Keratinocyte (primary cell): ENCODE measurements around the gene PPM1M. TPM values are rescaled to one million over a fixed set of nuclear protein-coding genes. Genes with fewer than 3 reads are reported as not detected.

Experiments used
- DNase-seq: peaks from one replicate; pipeline ENCODE4 v3.0.0-alpha.2; 2011; ENCODE audit warnings: low read depth, missing footprints, low spot score
- FAIRE-seq: peaks from 2 replicates; lab custom pipeline; 2011; peaks lifted over from hg19 to GRCh38; lab: Jason Lieb, UNC
- H2AFZ ChIP-seq: 2 replicates; pipeline ENCODE4 v1.6.0; 2012; ENCODE audit warnings: low read length, control low read depth, inconsistent platforms; ENCODE audit not compliant: control insufficient read depth
- H3K27ac ChIP-seq: 2 replicates; pipeline ENCODE4 v1.5.1; 2011; ENCODE audit warnings: low read length; ENCODE audit not compliant: control insufficient read depth, insufficient read depth
- H3K27me3 ChIP-seq: 3 replicates; pipeline ENCODE4 v1.6.0; 2011; ENCODE audit warnings: low read length; ENCODE audit not compliant: control insufficient read depth, insufficient read depth; ENCODE audit errors: extremely low read depth
- H3K36me3 ChIP-seq, 2 experiments: 2 replicates in 1 of 2; 3 replicates in 1 of 2; pipeline ENCODE4 v1.5.1; 2011; ENCODE audit warnings: low read length in 2 of 2, mild to moderate bottlenecking in 1 of 2; ENCODE audit not compliant: control insufficient read depth in 2 of 2, insufficient read depth in 2 of 2; ENCODE audit errors: extremely low read depth in 1 of 2
- H3K4me1 ChIP-seq: 3 replicates; pipeline ENCODE4 v1.5.1; 2011; ENCODE audit warnings: low read length; ENCODE audit not compliant: control insufficient read depth, insufficient read depth; ENCODE audit errors: extremely low read depth
- H3K4me2 ChIP-seq: 3 replicates; pipeline ENCODE4 v1.6.0; 2011; ENCODE audit warnings: low read depth, low read length; ENCODE audit not compliant: control insufficient read depth, insufficient read depth; ENCODE audit errors: extremely low read depth
- H3K4me3 ChIP-seq, 3 experiments: fragments of 200-600 bp in 1 of 3; sonication (generic) in 1 of 3; 2 replicates in 2 of 3; 3 replicates in 1 of 3; pipeline ENCODE4 v1.5.1; 2011 to 2016; ENCODE audit warnings: low read length in 3 of 3, mild to moderate bottlenecking in 3 of 3, control low read depth in 2 of 3, inconsistent platforms in 1 of 3, low read depth in 1 of 3, mixed read lengths in 1 of 3, mixed run types in 1 of 3, moderate library complexity in 1 of 3; ENCODE audit not compliant: control insufficient read depth in 2 of 3, insufficient read depth in 2 of 3; ENCODE audit errors: extremely low read depth in 1 of 3
- H3K79me2 ChIP-seq: 2 replicates; pipeline ENCODE4 v1.6.0; 2012; ENCODE audit warnings: low read length; ENCODE audit not compliant: control insufficient read depth, insufficient read depth
- H3K9ac ChIP-seq: 3 replicates; pipeline ENCODE4 v1.6.0; 2011; ENCODE audit warnings: low read length; ENCODE audit not compliant: control insufficient read depth, insufficient read depth; ENCODE audit errors: extremely low read depth
- H3K9me1 ChIP-seq: 3 replicates; pipeline ENCODE4 v1.6.0; 2011; ENCODE audit warnings: low read length; ENCODE audit not compliant: control insufficient read depth, insufficient read depth; ENCODE audit errors: extremely low read depth
- H3K9me3 ChIP-seq: 2 replicates; pipeline ENCODE4 v1.5.1; 2012; ENCODE audit warnings: low read depth, low read length; ENCODE audit not compliant: control insufficient read depth
- H4K20me1 ChIP-seq: 3 replicates; pipeline ENCODE4 v1.6.0; 2011; ENCODE audit warnings: low read length; ENCODE audit not compliant: control insufficient read depth, insufficient read depth; ENCODE audit errors: extremely low read depth
- EZH2 ChIP-seq: IDR thresholded peaks from one replicate; pipeline ENCODE4 v1.6.1; 2012; ENCODE audit warnings: inconsistent platforms, mild to moderate bottlenecking, low read length, moderate library complexity
- dilution Hi-C: fragments of 300-500 bp; cut with MboI; formaldehyde crosslinking; loops from one replicate; pipeline ENCODE4 v1.7.0; 2020; ENCODE audit warnings: low sequenced_read_pairs; ENCODE audit not compliant: extremely low pct_ligation_motif_present
- polyA plus RNA-seq, 5 experiments: library from polyadenylated mRNA; depleted of rRNA in 3 of 5; stranded (reverse) in 3 of 5; stranded (forward) in 1 of 5; unstranded in 1 of 5; fragments of >200 nt; gene quantifications; 1 replicate in 1 of 5; 2 replicates in 3 of 5; 3 replicates in 1 of 5; pipeline versions ENCODE4 v1.2.1 to v1.2.3, GENCODE V29; 2011 to 2012; ENCODE audit warnings: missing spikeins in 2 of 5, low read depth in 1 of 5, low replicate concordance in 1 of 5
- TF ChIP-seq, protein P1 (sequence below), 3 experiments: IDR thresholded peaks in 1 of 3; conservative IDR thresholded peaks in 1 of 3; optimal IDR thresholded peaks in 1 of 3; 2 replicates in 2 of 3; 3 replicates in 1 of 3; pipeline versions ENCODE3 to v1.5.1; 2011; ENCODE audit warnings: low read length in 3 of 3, mild to moderate bottlenecking in 3 of 3, moderate library complexity in 2 of 3, control low read depth in 1 of 3, inconsistent platforms in 1 of 3; ENCODE audit not compliant: insufficient read depth in 2 of 3; ENCODE audit errors: extremely low read depth in 1 of 3

The PPM1M gene
- polyA plus RNA-seq, 1 donor (not counting 4 experiments of a cell fraction or from before 2014, with no cell fraction given), result 6.4 TPM

DNA sequence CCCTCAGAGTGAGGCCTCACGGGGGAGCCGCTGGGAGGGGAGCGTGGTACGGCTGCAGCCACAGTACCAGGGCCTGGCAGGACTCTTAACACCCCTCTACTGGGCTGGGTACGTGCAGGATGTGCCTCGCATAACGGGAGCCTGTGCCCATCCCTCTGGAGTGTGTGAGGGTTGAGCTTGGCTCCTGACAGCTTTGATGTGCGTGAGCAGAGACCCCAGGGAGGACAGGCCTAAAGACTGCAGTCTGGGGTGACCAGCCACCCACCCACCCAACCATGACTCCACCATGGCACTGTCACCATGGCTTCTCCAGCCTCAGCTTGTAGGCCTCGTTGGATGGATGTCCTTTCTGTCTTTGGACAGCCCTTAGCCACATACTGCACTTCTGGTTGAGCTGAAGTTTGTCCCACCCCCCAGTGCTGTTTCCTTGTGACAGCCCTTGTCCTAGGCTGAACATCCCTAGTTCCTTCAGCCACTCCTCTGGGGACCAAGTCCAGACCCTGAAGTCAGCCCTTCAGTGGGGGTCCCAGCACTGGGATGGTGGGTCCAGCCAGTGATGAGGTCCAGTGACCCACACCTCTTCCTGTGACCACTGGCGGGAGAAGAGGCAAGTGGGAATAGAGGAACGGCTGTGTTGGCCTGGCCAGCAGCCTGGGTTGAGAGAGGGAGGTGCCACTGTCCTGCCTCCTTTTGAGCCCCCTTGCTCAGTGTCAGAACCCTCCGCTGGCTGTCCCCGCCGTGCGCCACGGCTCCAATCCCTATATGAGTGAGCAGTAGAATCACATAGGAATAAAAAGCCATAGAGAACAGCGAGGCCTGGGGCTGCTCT lies 48.1 kb downstream of the PPM1M start:
- Histone ChIP-seq H3K4me3 (no peak overlapping the region), H2AFZ (no peak overlapping the region), H3K27me3 (no peaks in the 10 kb centered on the region), H3K9me1 (no peaks in the 10 kb centered on the region), H3K27ac (no peak overlapping the region), H3K36me3 (peaks cover 5 to 9% of the 10 kb centered on the region in 2 experiments), H3K4me2 (no peak overlapping the region), H3K79me2 (peaks cover 2% of the 10 kb centered on the region), H3K9me3 (no peaks in the 10 kb centered on the region), H3K9ac (no peak overlapping the region), H4K20me1 (no peaks in the 10 kb centered on the region), H3K4me1 (peaks cover under 1% of the 10 kb centered on the region)
- no peak for FAIRE-seq
- TF ChIP-seq, protein P1, sequence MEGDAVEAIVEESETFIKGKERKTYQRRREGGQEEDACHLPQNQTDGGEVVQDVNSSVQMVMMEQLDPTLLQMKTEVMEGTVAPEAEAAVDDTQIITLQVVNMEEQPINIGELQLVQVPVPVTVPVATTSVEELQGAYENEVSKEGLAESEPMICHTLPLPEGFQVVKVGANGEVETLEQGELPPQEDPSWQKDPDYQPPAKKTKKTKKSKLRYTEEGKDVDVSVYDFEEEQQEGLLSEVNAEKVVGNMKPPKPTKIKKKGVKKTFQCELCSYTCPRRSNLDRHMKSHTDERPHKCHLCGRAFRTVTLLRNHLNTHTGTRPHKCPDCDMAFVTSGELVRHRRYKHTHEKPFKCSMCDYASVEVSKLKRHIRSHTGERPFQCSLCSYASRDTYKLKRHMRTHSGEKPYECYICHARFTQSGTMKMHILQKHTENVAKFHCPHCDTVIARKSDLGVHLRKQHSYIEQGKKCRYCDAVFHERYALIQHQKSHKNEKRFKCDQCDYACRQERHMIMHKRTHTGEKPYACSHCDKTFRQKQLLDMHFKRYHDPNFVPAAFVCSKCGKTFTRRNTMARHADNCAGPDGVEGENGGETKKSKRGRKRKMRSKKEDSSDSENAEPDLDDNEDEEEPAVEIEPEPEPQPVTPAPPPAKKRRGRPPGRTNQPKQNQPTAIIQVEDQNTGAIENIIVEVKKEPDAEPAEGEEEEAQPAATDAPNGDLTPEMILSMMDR (optimal IDR thresholded peaks at IDR 0.05 in 1 of 3, IDR thresholded peaks at IDR 0.05 in 1 of 3, conservative IDR thresholded peaks at IDR 0.05 in 1 of 3; ENCODE audit: extremely low read depth in 1 of 3, insufficient read depth in 2 of 3, low read length in 3 of 3), result no peak
- dilution Hi-C loops, result no loop called here
- DNase-seq, result no peak

GRCh38 chr3:52294320-52295150 lies 49.0 kb downstream of the PPM1M start:
- Histone ChIP-seq H3K4me2 (no peak overlapping the region), H3K9me3 (no peaks in the 10 kb centered on the region), H3K27me3 (no peaks in the 10 kb centered on the region), H3K36me3 (peaks cover 5 to 9% of the 10 kb centered on the region in 2 experiments), H3K9ac (no peak overlapping the region), H3K27ac (no peak overlapping the region), H3K9me1 (no peaks in the 10 kb centered on the region), H4K20me1 (no peaks in the 10 kb centered on the region), H3K4me3 (no peak overlapping the region), H3K79me2 (no peaks in the 10 kb centered on the region), H2AFZ (no peak overlapping the region), H3K4me1 (no peaks in the 10 kb centered on the region)
- DNase-seq (no peak), FAIRE-seq (no peak)
- dilution Hi-C loops, result no loop called here
- no peak for TF ChIP-seq EZH2
- TF ChIP-seq, protein P1 (optimal IDR thresholded peaks at IDR 0.05 in 1 of 3, IDR thresholded peaks at IDR 0.05 in 1 of 3, conservative IDR thresholded peaks at IDR 0.05 in 1 of 3; ENCODE audit: extremely low read depth in 1 of 3, insufficient read depth in 2 of 3, low read length in 3 of 3), result no peak
